GM23338 (cell line): ENCODE results near the gene SLC66A1. TPM values are rescaled to one million over a fixed set of nuclear protein-coding genes. Genes with fewer than 3 reads are reported as not detected.
A peak's percentile ranks its signal among the peaks of the same experiment; 100 is the strongest.

Source experiments
- ATAC-seq: fragments of 200-7000 bp; cut with Tn5 transposase; 3 replicates; pipeline ENCODE4 v1.9.1; 2020
- DNase-seq: peaks from one replicate; pipeline ENCODE4 v3.0.0-alpha.2; 2015; ENCODE audit warnings: low spot score
- H2AFZ ChIP-seq: fragments of 200-600 bp; sonication (generic); 2 replicates; pipeline ENCODE4 v1.8.0; 2016; ENCODE audit warnings: antibody characterized with exemption, mild to moderate bottlenecking, moderate library complexity
- H3F3A ChIP-seq: fragments of 200-600 bp; sonication (generic); replicated peaks from 2 replicates; pipeline ENCODE4 v1.8.0; 2017; ENCODE audit warnings: antibody characterized with exemption, mixed run types, low read depth
- H3K27ac ChIP-seq: fragments of 200-600 bp; sonication (generic); 2 replicates; pipeline ENCODE4 v1.6.1; 2016; ENCODE audit warnings: low read depth
- H3K27me3 ChIP-seq: fragments of 200-600 bp; sonication (generic); 2 replicates; pipeline ENCODE4 v1.8.0; 2016; ENCODE audit warnings: mild to moderate bottlenecking, mixed run types, moderate library complexity; ENCODE audit not compliant: insufficient read depth
- H3K36me3 ChIP-seq: fragments of 200-600 bp; sonication (generic); 2 replicates; pipeline ENCODE4 v1.8.0; 2016; ENCODE audit warnings: mild to moderate bottlenecking; ENCODE audit not compliant: insufficient read depth
- H3K4me1 ChIP-seq: fragments of 200-600 bp; sonication (generic); 2 replicates; pipeline ENCODE4 v1.8.0; 2016; ENCODE audit warnings: mild to moderate bottlenecking, moderate library complexity; ENCODE audit not compliant: insufficient read depth
- H3K4me2 ChIP-seq: fragments of 200-600 bp; sonication (generic); 2 replicates; pipeline ENCODE4 v1.7.1; 2017; ENCODE audit warnings: mixed run types
- H3K4me3 ChIP-seq: fragments of 200-600 bp; sonication (generic); 2 replicates; pipeline ENCODE4 v1.6.1; 2016; ENCODE audit warnings: mixed run types
- H3K79me2 ChIP-seq: fragments of 200-600 bp; sonication (generic); replicated peaks from 2 replicates; pipeline ENCODE4 v1.8.0; 2017; ENCODE audit warnings: mild to moderate bottlenecking; ENCODE audit not compliant: insufficient read depth
- H3K9me2 ChIP-seq: fragments of 200-600 bp; sonication (generic); 2 replicates; pipeline ENCODE4 v1.8.0; 2017; ENCODE audit not compliant: insufficient read depth
- H4K20me1 ChIP-seq: fragments of 200-600 bp; sonication (generic); replicated peaks from 2 replicates; pipeline ENCODE4 v1.8.0; 2017; ENCODE audit warnings: mild to moderate bottlenecking; ENCODE audit not compliant: insufficient read depth
- H3K27ac Mint-ChIP-seq: 2 replicates; pipeline ENCODE4 v1.8.0; 2020; ENCODE audit warnings: inconsistent platforms, mild to moderate bottlenecking, moderate library complexity, mixed read lengths
- H3K27me3 Mint-ChIP-seq: 3 replicates; pipeline ENCODE4 v1.8.0; 2022; ENCODE audit warnings: low read depth, mild to moderate bottlenecking, moderate library complexity, mixed read lengths, inconsistent platforms; ENCODE audit not compliant: insufficient read depth, poor library complexity
- H3K36me3 Mint-ChIP-seq: 3 replicates; pipeline ENCODE4 v1.8.0; 2021; ENCODE audit warnings: low read depth, mild to moderate bottlenecking, inconsistent platforms, moderate library complexity, mixed read lengths
- H3K4me1 Mint-ChIP-seq: 3 replicates; pipeline ENCODE4 v1.8.0; 2020; ENCODE audit warnings: mild to moderate bottlenecking, inconsistent platforms, mixed read lengths
- H3K4me3 Mint-ChIP-seq: 3 replicates; pipeline ENCODE4 v1.8.0; 2021; ENCODE audit warnings: moderate library complexity, mild to moderate bottlenecking, inconsistent platforms, mixed read lengths
- H3K9me3 Mint-ChIP-seq: 3 replicates; pipeline ENCODE4 v1.8.0; 2020; ENCODE audit warnings: moderate library complexity, mild to moderate bottlenecking, inconsistent platforms, mixed read lengths
- CREB1 ChIP-seq: fragments of 250-450 bp; sonication (Bioruptor Pico); IDR thresholded peaks from 2 replicates; pipeline ENCODE4 v1.5.0; 2020; ENCODE audit warnings: low read depth, mild to moderate bottlenecking, moderate library complexity
- EZH2phosphoT487 ChIP-seq: fragments of 200-600 bp; sonication (generic); IDR thresholded peaks from one replicate; pipeline ENCODE4 v1.8.1; 2018; ENCODE audit warnings: antibody characterized with exemption; ENCODE audit not compliant: unreplicated experiment
- JUNB ChIP-seq: IDR thresholded peaks from one replicate; pipeline ENCODE4 v1.6.1; 2016; ENCODE audit warnings: antibody characterized with exemption; ENCODE audit not compliant: unreplicated experiment
- STAT1 ChIP-seq: IDR thresholded peaks from one replicate; pipeline ENCODE4 v1.6.1; 2016; ENCODE audit warnings: antibody characterized with exemption; ENCODE audit not compliant: unreplicated experiment
- ZNF114 ChIP-seq: fragments of 250-450 bp; sonication (Bioruptor Pico); IDR thresholded peaks from 2 replicates; pipeline ENCODE4 v1.5.0; 2020; ENCODE audit warnings: mild to moderate bottlenecking, moderate library complexity
- polyA plus RNA-seq: library from polyadenylated mRNA; unstranded; fragments of >200 nt; fragmentation: Nextera tagmentation; extraction: Ambion mirVana; gene quantifications from 2 replicates; pipeline ENCODE4 v1.2.1, GENCODE V29; 2016
- total RNA-seq: library from RNA; depleted of rRNA; stranded (reverse); fragments of >200 nt; shearing (Covaris generic); gene quantifications from 2 replicates; pipeline ENCODE4 v1.2.3, GENCODE V29; 2014
- TF ChIP-seq, protein P1 (sequence below), 2 experiments: fragments of 200-600 bp in 1 of 2; sonication (generic) in 1 of 2; conservative IDR thresholded peaks; 2 replicates each; pipeline versions ENCODE4 v1.5.1 to v1.6.1; 2016 to 2017; ENCODE audit warnings: antibody characterized with exemption in 2 of 2, low read depth in 2 of 2, mild to moderate bottlenecking in 2 of 2, moderate library complexity in 1 of 2
- TF ChIP-seq, protein P2 (sequence below): fragments of 250-450 bp; sonication (Bioruptor Pico); IDR thresholded peaks from 2 replicates; pipeline ENCODE4 v1.5.0; 2020; ENCODE audit warnings: mild to moderate bottlenecking, moderate library complexity

The SLC66A1 gene
- total and polyA plus RNA-seq, 2 experiments from 2014 or later: 6.9 to 19.7 TPM

DNA sequence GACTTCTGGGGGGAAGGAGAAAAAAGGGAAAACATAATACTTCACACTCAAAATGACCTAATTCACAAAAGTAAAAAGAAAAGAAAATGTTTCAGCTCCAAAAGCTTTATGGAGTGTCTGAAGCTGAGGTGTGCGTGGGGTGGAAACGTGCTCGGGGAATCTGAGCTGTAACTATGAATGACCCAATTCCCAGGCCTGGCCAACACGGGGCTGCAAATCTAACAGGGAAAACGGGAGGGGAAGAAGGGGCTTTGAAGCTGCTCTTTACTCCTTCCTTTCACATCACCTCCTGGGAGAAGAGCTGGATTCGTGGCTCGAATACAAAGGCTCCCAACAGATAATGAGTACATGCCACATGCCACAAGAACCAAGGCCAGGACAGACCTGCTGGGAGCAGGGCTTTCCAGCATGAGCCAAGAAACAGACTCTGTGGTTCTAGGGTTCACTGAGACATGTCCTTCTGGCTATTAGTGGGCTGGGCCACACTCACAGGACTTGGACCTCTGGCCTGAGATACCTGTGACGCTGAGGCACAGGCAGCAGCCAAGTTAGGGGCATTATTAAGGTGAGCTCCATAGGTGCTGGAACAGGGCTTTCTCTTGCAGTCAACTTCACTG, 51.5 kb downstream of the SLC66A1 start:
- peaks cover 8% of the 10 kb centered on the region; the same call in 2 of the 3 replicates for H3K36me3 Mint-ChIP-seq
- H4K20me1 ChIP-seq: peaks cover 31% of the 10 kb centered on the region
- ATAC-seq: no peak

More for the DNA sequence above, 51.5 kb downstream of the SLC66A1 start:
- H3K4me1 Mint-ChIP-seq: peaks cover 22% of the 10 kb centered on the region
- no peak overlapping the region for H2AFZ ChIP-seq
- no peak for DNase-seq
- peak overlapping the region; percentile 74 for H3K27ac ChIP-seq
- H3K4me2 ChIP-seq: no peak overlapping the region
- TF ChIP-seq EZH2phosphoT487 (no peak), ZNF114 (CRISPR knock-in tag) (no peak), STAT1 (no peak), JUNB (no peak), CREB1 (CRISPR knock-in tag) (no peak)
- TF ChIP-seq, protein P1, sequence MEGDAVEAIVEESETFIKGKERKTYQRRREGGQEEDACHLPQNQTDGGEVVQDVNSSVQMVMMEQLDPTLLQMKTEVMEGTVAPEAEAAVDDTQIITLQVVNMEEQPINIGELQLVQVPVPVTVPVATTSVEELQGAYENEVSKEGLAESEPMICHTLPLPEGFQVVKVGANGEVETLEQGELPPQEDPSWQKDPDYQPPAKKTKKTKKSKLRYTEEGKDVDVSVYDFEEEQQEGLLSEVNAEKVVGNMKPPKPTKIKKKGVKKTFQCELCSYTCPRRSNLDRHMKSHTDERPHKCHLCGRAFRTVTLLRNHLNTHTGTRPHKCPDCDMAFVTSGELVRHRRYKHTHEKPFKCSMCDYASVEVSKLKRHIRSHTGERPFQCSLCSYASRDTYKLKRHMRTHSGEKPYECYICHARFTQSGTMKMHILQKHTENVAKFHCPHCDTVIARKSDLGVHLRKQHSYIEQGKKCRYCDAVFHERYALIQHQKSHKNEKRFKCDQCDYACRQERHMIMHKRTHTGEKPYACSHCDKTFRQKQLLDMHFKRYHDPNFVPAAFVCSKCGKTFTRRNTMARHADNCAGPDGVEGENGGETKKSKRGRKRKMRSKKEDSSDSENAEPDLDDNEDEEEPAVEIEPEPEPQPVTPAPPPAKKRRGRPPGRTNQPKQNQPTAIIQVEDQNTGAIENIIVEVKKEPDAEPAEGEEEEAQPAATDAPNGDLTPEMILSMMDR (conservative IDR thresholded peaks at IDR 0.05; ENCODE audit: low read depth in 2 of 2): no peak
- TF ChIP-seq, protein P2, sequence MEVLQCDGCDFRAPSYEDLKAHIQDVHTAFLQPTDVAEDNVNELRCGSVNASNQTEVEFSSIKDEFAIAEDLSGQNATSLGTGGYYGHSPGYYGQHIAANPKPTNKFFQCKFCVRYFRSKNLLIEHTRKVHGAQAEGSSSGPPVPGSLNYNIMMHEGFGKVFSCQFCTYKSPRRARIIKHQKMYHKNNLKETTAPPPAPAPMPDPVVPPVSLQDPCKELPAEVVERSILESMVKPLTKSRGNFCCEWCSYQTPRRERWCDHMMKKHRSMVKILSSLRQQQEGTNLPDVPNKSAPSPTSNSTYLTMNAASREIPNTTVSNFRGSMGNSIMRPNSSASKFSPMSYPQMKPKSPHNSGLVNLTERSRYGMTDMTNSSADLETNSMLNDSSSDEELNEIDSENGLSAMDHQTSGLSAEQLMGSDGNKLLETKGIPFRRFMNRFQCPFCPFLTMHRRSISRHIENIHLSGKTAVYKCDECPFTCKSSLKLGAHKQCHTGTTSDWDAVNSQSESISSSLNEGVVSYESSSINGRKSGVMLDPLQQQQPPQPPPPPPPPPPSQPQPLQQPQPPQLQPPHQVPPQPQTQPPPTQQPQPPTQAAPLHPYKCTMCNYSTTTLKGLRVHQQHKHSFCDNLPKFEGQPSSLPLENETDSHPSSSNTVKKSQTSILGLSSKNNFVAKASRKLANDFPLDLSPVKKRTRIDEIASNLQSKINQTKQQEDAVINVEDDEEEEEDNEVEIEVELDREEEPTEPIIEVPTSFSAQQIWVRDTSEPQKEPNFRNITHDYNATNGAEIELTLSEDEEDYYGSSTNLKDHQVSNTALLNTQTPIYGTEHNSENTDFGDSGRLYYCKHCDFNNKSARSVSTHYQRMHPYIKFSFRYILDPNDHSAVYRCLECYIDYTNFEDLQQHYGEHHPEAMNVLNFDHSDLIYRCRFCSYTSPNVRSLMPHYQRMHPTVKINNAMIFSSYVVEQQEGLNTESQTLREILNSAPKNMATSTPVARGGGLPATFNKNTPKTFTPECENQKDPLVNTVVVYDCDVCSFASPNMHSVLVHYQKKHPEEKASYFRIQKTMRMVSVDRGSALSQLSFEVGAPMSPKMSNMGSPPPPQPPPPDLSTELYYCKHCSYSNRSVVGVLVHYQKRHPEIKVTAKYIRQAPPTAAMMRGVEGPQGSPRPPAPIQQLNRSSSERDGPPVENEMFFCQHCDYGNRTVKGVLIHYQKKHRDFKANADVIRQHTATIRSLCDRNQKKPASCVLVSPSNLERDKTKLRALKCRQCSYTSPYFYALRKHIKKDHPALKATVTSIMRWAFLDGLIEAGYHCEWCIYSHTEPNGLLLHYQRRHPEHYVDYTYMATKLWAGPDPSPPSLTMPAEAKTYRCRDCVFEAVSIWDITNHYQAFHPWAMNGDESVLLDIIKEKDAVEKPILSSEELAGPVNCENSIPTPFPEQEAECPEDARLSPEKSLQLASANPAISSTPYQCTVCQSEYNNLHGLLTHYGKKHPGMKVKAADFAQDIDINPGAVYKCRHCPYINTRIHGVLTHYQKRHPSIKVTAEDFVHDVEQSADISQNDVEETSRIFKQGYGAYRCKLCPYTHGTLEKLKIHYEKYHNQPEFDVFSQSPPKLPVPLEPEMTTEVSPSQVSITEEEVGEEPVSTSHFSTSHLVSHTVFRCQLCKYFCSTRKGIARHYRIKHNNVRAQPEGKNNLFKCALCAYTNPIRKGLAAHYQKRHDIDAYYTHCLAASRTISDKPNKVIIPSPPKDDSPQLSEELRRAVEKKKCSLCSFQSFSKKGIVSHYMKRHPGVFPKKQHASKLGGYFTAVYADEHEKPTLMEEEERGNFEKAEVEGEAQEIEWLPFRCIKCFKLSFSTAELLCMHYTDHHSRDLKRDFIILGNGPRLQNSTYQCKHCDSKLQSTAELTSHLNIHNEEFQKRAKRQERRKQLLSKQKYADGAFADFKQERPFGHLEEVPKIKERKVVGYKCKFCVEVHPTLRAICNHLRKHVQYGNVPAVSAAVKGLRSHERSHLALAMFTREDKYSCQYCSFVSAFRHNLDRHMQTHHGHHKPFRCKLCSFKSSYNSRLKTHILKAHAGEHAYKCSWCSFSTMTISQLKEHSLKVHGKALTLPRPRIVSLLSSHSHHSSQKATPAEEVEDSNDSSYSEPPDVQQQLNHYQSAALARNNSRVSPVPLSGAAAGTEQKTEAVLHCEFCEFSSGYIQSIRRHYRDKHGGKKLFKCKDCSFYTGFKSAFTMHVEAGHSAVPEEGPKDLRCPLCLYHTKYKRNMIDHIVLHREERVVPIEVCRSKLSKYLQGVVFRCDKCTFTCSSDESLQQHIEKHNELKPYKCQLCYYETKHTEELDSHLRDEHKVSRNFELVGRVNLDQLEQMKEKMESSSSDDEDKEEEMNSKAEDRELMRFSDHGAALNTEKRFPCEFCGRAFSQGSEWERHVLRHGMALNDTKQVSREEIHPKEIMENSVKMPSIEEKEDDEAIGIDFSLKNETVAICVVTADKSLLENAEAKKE (CRISPR knock-in tag): no peak
- H3F3A ChIP-seq: 0 out of 2 replicates have a peak, but pooled peaks cover 2% of the 10 kb centered on the region
- peaks cover 71% of the 10 kb centered on the region for H3K79me2 ChIP-seq
- no peak overlapping the region for H3K4me3 Mint-ChIP-seq
- H3K4me3 ChIP-seq: no peak overlapping the region
- H3K9me2 ChIP-seq: no peaks in the 10 kb centered on the region
- H3K27me3 Mint-ChIP-seq: peaks cover 12% of the 10 kb centered on the region
- H3K27me3 ChIP-seq: no peaks in the 10 kb centered on the region
- H3K9me3 Mint-ChIP-seq: no peaks in the 10 kb centered on the region
- H3K27ac Mint-ChIP-seq: no peak overlapping the region
- H3K36me3 ChIP-seq: no peaks in the 10 kb centered on the region
- no peaks in the 10 kb centered on the region for H3K4me1 ChIP-seq
